ENCODE results near the gene FAM120B.
"Not testable (repeated sequence)": the region's sequence is repeated elsewhere in the genome, so short reads cannot be mapped to it uniquely, and the experiment has no call there.

Gene FAM120B, protein sequence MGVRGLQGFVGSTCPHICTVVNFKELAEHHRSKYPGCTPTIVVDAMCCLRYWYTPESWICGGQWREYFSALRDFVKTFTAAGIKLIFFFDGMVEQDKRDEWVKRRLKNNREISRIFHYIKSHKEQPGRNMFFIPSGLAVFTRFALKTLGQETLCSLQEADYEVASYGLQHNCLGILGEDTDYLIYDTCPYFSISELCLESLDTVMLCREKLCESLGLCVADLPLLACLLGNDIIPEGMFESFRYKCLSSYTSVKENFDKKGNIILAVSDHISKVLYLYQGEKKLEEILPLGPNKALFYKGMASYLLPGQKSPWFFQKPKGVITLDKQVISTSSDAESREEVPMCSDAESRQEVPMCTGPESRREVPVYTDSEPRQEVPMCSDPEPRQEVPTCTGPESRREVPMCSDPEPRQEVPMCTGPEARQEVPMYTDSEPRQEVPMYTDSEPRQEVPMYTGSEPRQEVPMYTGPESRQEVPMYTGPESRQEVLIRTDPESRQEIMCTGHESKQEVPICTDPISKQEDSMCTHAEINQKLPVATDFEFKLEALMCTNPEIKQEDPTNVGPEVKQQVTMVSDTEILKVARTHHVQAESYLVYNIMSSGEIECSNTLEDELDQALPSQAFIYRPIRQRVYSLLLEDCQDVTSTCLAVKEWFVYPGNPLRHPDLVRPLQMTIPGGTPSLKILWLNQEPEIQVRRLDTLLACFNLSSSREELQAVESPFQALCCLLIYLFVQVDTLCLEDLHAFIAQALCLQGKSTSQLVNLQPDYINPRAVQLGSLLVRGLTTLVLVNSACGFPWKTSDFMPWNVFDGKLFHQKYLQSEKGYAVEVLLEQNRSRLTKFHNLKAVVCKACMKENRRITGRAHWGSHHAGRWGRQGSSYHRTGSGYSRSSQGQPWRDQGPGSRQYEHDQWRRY

DNA sequence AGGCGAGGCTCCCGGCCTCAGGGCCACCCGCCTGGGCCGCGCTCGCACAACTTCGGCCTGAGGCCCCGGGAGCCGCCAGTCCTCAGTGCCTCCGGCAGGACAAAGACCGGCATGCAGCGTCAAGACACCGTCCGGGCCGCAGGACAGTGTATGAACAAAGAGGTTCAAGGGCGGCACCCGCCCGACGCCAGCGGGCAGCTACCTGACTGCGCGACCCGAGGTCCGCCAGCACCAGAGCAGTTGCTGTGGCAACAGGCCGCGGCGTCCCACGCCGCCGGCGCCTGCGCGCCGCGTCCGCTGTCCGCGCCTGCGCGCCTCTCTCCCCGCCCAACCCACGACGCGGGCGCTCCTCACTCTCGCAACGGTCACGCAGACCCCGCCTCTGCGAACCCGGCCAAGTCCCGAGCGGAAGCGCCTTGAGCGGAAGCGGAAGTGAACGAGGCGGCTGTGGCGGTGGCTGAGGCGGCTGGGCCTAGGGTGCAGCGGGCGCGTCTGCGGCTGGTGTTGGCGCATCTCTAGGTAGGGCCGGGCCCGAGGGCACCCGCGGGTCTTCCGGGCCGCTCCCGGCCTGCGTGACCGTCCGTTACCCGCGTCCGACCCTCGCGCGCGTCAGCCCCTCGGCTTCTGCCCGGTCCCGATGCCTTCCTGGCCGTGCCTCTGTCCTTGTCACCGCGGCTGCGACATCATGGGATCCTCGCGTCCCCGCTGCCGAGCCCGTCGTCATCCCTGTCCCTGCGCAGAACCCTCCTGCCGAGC, at the start of gene FAM120B:
FAM120B (plus strand) TSS at position 435 of the 756 bp plus-strand sequence. CDS start 10,633 bp downstream, outside the sequence.
- H3K4me3 ChIP-seq (ENCODE audit: low read length) = peak within 1 kb of the TSS; percentile 78
- TF ChIP-seq ZNF274 (IDR thresholded peaks at IDR 0.05; ENCODE audit: low read depth, low read length) = no peak

DNA sequence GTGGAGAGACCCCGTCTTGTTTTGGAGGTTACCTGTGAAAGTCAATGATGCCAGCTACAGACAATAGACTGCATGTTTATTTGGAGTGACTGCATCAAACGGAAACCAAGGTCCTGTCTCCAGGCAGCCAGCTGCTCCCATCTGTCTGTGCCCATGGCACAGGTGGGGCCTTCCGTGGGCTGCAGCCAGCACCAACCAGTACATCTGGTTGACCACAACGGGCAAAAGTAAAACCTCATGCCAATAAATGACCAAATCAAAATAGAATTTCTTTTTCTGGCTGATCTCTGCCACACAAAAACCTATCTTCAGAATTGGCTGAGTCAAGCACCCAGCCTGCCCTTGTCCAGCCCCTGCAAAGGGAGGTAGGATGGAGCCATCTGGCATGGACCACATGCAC, 49.2 kb upstream of the FAM120B start:
- no peak for TF ChIP-seq ZNF274 (IDR thresholded peaks at IDR 0.05; ENCODE audit: low read depth, low read length)
- no peak overlapping the region for H3K4me3 ChIP-seq (ENCODE audit: low read length)

DNA sequence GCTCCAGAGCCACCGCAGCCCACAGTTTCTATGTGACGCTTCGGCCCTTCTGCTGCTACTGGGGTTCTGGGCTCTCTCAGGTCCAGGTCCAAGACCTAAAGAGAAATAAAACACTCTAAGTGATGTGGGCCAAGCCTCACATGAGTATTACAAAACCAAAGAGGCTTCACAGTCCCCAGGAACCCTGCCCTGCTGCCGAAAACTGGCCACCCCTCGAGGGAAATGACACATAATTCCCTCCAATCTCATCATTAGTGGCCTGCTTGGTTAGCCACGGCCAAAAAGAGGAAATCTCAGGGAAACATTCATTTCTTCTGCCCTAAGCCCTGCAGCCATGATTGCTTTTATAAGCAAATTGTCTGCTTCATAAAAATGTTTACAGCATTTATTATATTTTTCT, 48.2 kb upstream of the FAM120B start:
- no peak for TF ChIP-seq ZNF274 (IDR thresholded peaks at IDR 0.05; ENCODE audit: low read depth, low read length)
- H3K4me3 ChIP-seq (ENCODE audit: low read length) = no peak overlapping the region

DNA sequence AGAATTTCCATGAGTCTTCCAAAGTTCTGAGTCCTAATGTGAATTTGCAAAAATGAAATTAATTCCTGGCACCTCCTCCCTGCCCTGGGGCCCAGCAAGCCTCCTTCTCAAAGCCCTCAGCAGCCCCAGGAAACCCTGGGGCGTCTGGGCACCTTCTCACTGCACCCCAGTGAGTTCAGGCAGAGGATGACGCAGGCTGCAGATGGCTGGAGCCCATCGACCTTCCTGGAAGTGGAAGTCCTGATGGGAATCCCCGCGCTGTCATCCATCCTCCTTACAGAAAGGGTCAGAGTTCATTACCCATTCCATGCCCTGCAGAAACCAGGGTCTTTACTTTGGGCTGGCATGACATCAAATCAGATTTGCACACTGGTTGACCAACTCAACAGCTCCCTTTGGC, 47.3 kb upstream of the FAM120B start:
- no peak overlapping the region for H3K4me3 ChIP-seq (ENCODE audit: low read length)
- TF ChIP-seq ZNF274 (IDR thresholded peaks at IDR 0.05; ENCODE audit: low read depth, low read length) = no peak

DNA sequence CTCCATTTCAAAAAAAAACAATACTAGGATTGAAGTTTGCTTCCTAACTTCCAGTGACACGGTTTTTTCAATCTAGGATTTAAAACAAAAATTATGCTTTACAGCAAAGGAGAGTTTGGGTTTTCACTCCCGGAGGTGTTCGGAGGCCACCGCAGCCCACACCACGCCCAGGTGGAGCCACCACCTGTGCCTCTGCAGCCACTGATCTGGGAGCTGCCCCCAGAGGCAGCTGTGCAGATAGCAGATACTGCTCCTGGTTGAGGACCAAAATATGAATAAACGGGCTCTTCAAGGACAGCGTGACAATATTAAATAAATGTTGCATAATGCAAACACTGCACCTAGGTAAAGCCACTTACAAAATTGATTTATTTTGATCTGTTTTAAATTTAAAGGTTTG, 45.9 kb upstream of the FAM120B start:
- TF ChIP-seq ZNF274 (IDR thresholded peaks at IDR 0.05; ENCODE audit: low read depth, low read length) = no peak

DNA sequence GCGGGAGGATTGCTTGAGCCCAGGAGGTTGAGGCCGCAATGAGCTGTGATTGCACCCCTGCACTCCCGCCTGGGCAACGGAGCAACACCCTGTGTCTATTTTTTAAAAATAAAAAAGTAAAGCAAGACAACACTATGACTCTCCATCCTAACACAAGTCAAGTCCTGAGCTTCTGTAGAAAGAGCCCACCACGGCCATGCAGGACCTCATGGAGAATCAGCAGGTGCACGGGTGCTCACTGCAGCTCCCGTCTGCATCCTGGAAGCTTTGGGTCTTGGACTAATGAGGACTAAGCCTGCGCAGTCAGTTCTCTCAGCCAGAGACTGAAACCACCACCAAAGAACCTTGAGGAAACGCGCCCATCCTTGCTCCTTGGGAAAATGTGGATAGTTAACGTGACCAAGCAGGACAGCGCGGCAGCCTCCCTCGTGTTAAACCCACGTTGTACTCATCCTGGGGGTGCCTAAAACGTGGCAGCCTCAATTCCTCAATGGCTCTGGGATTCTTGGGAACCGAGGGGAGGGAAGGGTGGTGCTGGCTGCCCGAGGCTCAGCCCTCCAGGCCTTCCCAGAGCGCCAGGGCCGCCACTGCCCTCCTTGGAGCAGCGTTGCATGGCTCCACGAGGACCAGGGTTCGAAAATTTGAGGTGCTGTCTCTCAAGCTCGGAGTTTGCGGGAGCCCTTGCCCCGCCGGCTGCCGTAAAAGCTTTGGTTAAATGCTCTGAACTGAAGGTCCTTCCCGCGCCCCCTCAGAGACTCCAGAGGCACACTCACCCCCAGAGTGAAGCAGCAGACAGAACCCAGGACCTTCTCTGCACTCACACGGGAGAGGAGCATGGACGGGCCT, 44.7 kb upstream of the FAM120B start:
- no peak for TF ChIP-seq ZNF274 (IDR thresholded peaks at IDR 0.05; ENCODE audit: low read depth, low read length)
- H3K4me3 ChIP-seq (ENCODE audit: low read length) = no peak overlapping the region

More for the DNA sequence above, 45.9 kb upstream of the FAM120B start:
- no peak overlapping the region for H3K4me3 ChIP-seq (ENCODE audit: low read length)

DNA sequence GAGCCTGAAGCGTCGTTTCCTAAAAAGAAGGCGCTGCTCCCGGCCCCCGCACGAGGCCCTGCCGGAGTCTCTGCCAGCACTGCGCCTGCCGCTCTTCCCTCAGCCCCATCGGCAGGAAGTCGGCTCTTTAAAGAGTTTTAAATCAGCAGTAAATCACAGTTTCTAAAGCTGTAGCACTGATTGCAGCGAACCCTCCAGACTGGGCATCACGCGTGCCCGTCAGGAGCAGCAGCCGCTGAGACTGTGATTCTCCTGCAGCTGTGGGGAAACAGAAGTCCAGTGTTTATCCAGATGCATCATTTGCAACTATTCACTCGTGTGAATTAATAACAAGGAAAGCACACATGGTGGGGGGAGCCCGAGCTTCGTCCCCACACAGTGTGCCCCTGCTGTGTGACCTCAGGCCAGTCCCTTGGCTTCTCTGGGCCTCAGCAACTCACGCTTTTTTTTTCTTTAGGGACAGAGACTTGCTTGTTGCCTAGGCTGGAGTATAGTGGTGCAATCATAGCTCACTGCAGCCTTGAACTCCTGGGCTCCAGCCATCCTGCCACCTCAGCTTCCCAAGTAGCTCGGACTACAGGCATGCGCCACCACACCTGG, 44.0 kb upstream of the FAM120B start:
- TF ChIP-seq ZNF274 (IDR thresholded peaks at IDR 0.05; ENCODE audit: low read depth, low read length) = no peak

DNA sequence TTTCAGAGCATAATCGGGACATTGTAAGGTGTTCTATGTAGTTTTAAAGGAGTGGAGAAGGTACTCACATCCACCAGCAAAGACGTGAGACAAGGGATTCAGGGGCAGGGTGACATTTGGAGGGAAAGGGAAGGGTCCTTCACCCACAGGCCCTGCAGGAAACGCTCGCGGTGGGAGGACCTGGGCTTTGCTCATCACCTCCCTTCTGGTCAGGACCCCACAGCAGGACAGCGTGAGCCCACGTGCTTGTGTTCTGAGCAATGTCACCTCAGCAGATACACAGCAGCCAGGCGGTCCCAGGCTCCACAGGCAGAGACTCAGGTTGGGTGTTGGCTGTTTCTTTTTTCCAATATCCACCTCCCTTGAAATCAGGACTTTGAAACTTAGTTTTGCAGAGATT, 43.1 kb upstream of the FAM120B start:
- no peak overlapping the region for H3K4me3 ChIP-seq (ENCODE audit: low read length)
- TF ChIP-seq ZNF274 (IDR thresholded peaks at IDR 0.05; ENCODE audit: low read depth, low read length) = no peak

More for the DNA sequence above, 44.0 kb upstream of the FAM120B start:
- H3K4me3 ChIP-seq (ENCODE audit: low read length) = no peak overlapping the region

DNA sequence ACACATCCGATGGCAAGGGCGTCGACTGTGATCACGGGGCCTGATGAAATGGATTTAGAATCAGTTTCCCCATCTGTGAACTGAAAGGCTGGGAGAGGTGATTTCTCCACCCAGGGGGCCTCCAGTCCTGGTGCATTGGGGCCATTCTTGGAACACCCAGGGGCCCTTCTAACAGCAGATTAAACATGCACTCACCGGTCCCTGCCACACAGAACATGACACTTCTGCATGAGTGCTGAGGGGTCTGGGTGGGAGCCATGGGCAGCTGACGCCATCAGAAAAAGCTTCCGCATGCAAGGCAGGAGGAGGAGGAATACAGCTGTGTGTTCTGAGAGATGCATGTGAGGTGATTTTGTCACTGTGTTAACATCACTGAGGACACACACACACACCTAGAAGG, 42.5 kb upstream of the FAM120B start:
- no peak overlapping the region for H3K4me3 ChIP-seq (ENCODE audit: low read length)
- no peak for TF ChIP-seq ZNF274 (IDR thresholded peaks at IDR 0.05; ENCODE audit: low read depth, low read length)

DNA sequence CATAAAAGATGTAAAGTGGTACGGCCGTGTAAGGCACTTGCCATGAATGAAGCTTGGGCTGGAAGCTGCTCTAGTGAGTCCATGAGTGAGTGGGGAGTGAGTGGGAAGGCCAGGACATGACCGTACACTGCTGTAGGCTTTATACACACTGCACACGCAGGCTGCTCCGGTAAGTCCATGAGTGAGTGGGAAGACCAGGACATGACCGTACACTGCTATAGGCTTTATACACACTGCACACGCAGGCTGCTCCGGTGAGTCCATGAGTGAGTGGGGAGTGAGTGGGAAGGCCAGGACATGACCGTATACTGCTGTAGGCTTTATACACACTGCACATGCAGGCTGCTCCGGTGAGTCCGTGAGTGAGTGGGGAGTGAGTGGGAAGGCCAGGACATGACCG, 41.9 kb upstream of the FAM120B start:
- not testable (repeated sequence) for H3K4me3 ChIP-seq (ENCODE audit: low read length)

DNA sequence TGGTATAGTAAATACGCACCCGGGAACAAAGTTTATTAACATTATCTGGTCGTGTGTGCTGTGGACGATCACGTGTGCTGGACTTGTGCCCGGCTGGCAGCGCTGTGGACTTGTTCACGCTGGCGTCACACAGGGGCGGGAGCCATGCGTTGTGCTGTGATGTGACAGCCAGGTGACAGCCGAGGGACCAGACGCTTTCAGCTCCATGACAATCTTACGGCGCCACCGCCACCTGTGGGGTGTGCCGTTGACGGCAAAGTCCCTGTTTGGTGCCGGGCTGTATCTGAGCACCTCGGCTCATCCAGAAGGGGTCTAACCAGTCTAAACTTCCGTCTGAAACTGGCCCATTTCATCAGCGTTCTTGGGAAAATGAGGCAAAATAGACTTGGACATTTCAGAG, 40.9 kb upstream of the FAM120B start:
- TF ChIP-seq ZNF274 (IDR thresholded peaks at IDR 0.05; ENCODE audit: low read depth, low read length) = no peak
- H3K4me3 ChIP-seq (ENCODE audit: low read length) = no peak overlapping the region

DNA sequence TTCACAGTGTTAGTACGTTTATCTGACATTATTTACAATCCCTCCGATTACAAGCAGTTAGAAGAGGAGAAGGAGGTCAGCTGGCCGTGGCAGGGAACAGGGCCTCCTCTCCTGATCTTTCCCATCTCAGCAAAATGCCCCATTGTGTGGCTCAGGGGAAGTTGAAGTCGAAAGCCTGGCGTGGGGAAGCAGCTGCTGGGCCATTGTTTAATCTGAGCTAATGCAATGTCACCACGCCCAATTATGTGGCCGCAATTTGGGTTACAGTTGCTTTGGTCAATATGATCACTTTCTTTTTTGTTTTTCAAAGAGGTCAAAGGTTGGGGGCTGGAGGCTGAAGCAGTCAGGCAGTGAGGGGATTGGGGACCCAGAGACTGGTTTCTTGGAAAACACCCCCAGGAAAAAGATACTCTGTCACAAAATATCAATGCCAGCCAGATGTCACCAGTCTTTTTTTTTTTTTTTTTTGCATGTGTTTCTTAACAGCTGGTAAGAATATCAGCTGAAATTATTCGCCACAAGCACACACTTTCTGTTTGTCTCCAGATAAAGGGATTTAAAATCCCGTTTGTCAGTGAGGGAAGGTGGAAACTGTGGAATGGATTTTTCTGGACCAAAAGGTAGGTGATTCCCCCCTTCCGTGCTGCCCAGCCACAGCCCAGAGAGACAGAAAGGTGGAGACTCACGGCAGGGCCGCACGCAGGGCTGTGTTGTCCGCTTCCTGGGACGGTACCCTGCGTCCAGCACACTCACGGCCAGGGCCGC, 40.3 kb upstream of the FAM120B start:
- TF ChIP-seq ZNF274 (IDR thresholded peaks at IDR 0.05; ENCODE audit: low read depth, low read length) = no peak
- no peak overlapping the region for H3K4me3 ChIP-seq (ENCODE audit: low read length)

Data from GM08714 (cell line).